Upper lobe of left lung (tissue), 6 donors: Measurements from ENCODE around the gene KCNJ18. TPM values are rescaled to one million over a fixed set of nuclear protein-coding genes. Genes with fewer than 3 reads are reported as not detected.
"Not testable (repeated sequence)": the region's sequence is repeated elsewhere in the genome, so short reads cannot be mapped to it uniquely, and the experiment has no call there.

Source experiments
- ATAC-seq, 2 donors: fragments of 200-7000 bp; cut with Tn5 transposase; one replicate each; pipeline ENCODE4 v1.9.1; 2022; ENCODE audit warnings: mild to moderate bottlenecking in 2 of 2, moderate library complexity in 2 of 2; ENCODE audit not compliant: low FRiP score in 2 of 2
- DNase-seq, 2 donors: peaks; one replicate each; pipeline ENCODE4 v3.0.0-alpha.2; 2019 to 2020
- H3K27ac ChIP-seq, 4 donors: fragments of 200-600 bp; sonication (generic); one replicate each; pipeline ENCODE4 v1.5.1; 2016 to 2019
- H3K27me3 ChIP-seq, 4 donors: fragments of 200-600 bp; sonication (generic); one replicate each; pipeline ENCODE4 v1.5.1; 2017 to 2019
- H3K36me3 ChIP-seq, 4 donors: fragments of 200-600 bp; sonication (generic); one replicate each; pipeline ENCODE4 v1.5.1; 2016 to 2019
- H3K4me1 ChIP-seq, 4 donors: fragments of 200-600 bp; sonication (generic); one replicate each; pipeline ENCODE4 v1.5.1; 2018 to 2019
- H3K4me3 ChIP-seq, 4 donors: fragments of 200-600 bp; sonication (generic); one replicate each; pipeline ENCODE4 v1.5.1; 2017 to 2019; ENCODE audit warnings: mild to moderate bottlenecking in 2 of 4, moderate library complexity in 1 of 4
- H3K9me3 ChIP-seq, 4 donors: fragments of 200-600 bp; sonication (generic); one replicate each; pipeline ENCODE4 v1.5.1; 2018 to 2019
- CTCF ChIP-seq, 6 experiments: fragments of 450-650 bp in 4 of 6; fragments of 200-600 bp in 2 of 6; sonication (generic) in 2 of 6; IDR thresholded peaks; one replicate each; pipeline ENCODE4 v1.5.1; 2016 to 2019; ENCODE audit warnings: antibody characterized with exemption in 6 of 6
- EP300 ChIP-seq, 4 donors: sonication (generic); formaldehyde crosslinking; IDR thresholded peaks; one replicate each; pipeline ENCODE4 v1.5.1; 2017; ENCODE audit warnings: antibody characterized with exemption in 4 of 4, control low read depth in 2 of 4
- POLR2A ChIP-seq, 4 donors: fragments of 450-650 bp; IDR thresholded peaks; one replicate each; pipeline ENCODE4 v1.5.1; 2016 to 2017; ENCODE audit warnings: antibody characterized with exemption in 4 of 4, mild to moderate bottlenecking in 2 of 4
- POLR2AphosphoS5 ChIP-seq, 2 donors: sonication (generic); formaldehyde crosslinking; IDR thresholded peaks; one replicate each; pipeline ENCODE4 v1.5.1; 2017; ENCODE audit warnings: antibody characterized with exemption in 2 of 2
- WGBS, 2 donors: methylation state at CpG; one replicate each; pipeline ENCODE4 v1.1.5; 2017 to 2018; 5-methylcytosine and 5-hydroxymethylcytosine counted together
- total RNA-seq, 6 donors: library from RNA; depleted of rRNA in 4 of 6; stranded (reverse); fragments of >200 nt in 4 of 6; gene quantifications; one replicate each; pipeline versions ENCODE4 v1.1.0 to v1.2.1, GENCODE V29; 2016 to 2021
- donor health status: DM: no; HTN: no; CAD: no; lungs with moderate emphysema.
- donor health status: DM: no; HTN: yes; CAD: no; lungs with severe emphysema.

Gene KCNJ18
- total RNA-seq, 6 donors from 2014 or later = not detected

GRCh38 chr17:21705021-21705601 is 12.8 kb downstream of the KCNJ18 start:
- H3K9me3 ChIP-seq = no peaks in the 10 kb centered on the region
- ATAC-seq (no peak), DNase-seq (no peak)
- no peaks in the 10 kb centered on the region for H3K4me1 ChIP-seq
- no peaks in the 10 kb centered on the region for H3K27me3 ChIP-seq
- WGBS, 2 donors = 74 to 75% methylated on average over 13 of the region's 13 CpGs
- no peak overlapping the region for H3K4me3 ChIP-seq
- no peaks in the 10 kb centered on the region for H3K36me3 ChIP-seq
- TF ChIP-seq POLR2AphosphoS5 (IDR thresholded peaks at IDR 0.05) (no peak), CTCF (IDR thresholded peaks at IDR 0.05) (no peak), EP300 (IDR thresholded peaks at IDR 0.05) (no peak), POLR2A (IDR thresholded peaks at IDR 0.05) (no peak)
- no peak overlapping the region for H3K27ac ChIP-seq

GRCh38 chr17:21705746-21706145 is 13.4 kb downstream of the KCNJ18 start:
- not testable (repeated sequence) for H3K4me3 ChIP-seq, H3K9me3 ChIP-seq, H3K27me3 ChIP-seq, H3K4me1 ChIP-seq, ATAC-seq, H3K27ac ChIP-seq, DNase-seq, H3K36me3 ChIP-seq
- WGBS, 2 donors = 58 to 81% methylated on average over 6 of the region's 6 CpGs

- not testable (repeated sequence) for H3K27me3 ChIP-seq, H3K36me3 ChIP-seq, H3K4me1 ChIP-seq, H3K9me3 ChIP-seq, H3K4me3 ChIP-seq, DNase-seq, ATAC-seq, H3K27ac ChIP-seq
- 72% methylated on average over 7 of the region's 7 CpGs; no CpG with 5 or more reads in 1 of the 2 donors for WGBS, 2 donors
Observed at GRCh38 chr17:21706546-21706945, 14.2 kb downstream of the KCNJ18 start.

- not testable (repeated sequence) for H3K27ac ChIP-seq, H3K4me1 ChIP-seq, H3K27me3 ChIP-seq, ATAC-seq, H3K4me3 ChIP-seq, H3K9me3 ChIP-seq, H3K36me3 ChIP-seq, DNase-seq
- WGBS, 2 donors = 69 to 88% methylated on average over 4 to 6 of the region's 7 CpGs
Observed at GRCh38 chr17:21707131-21707530, 14.8 kb downstream of the KCNJ18 start.

GRCh38 chr17:21707711-21708611 is 15.6 kb downstream of the KCNJ18 start:
- H3K4me3 ChIP-seq, DNase-seq, ATAC-seq, H3K36me3 ChIP-seq, H3K27me3 ChIP-seq, H3K27ac ChIP-seq, H3K9me3 ChIP-seq, H3K4me1 ChIP-seq: not testable (repeated sequence)
- 83 to 86% methylated on average over 8 to 14 of the region's 17 CpGs for WGBS, 2 donors

GRCh38 chr17:21708612-21709535 is 16.6 kb downstream of the KCNJ18 start:
- H3K27me3 ChIP-seq, H3K9me3 ChIP-seq, H3K27ac ChIP-seq, H3K4me3 ChIP-seq, H3K36me3 ChIP-seq, ATAC-seq, DNase-seq, H3K4me1 ChIP-seq: not testable (repeated sequence)
- WGBS, 2 donors = 69 to 71% methylated on average over 6 to 11 of the region's 15 CpGs

GRCh38 chr17:21709994-21710393 is 17.7 kb downstream of the KCNJ18 start:
- not testable (repeated sequence) for H3K27ac ChIP-seq, DNase-seq, H3K9me3 ChIP-seq, H3K4me3 ChIP-seq, H3K4me1 ChIP-seq, ATAC-seq, H3K36me3 ChIP-seq, H3K27me3 ChIP-seq
- 55% methylated on average over 7 of the region's 8 CpGs; no CpG with 5 or more reads in 1 of the 2 donors for WGBS, 2 donors

- ATAC-seq, H3K36me3 ChIP-seq, H3K27ac ChIP-seq, H3K4me1 ChIP-seq, H3K9me3 ChIP-seq, H3K27me3 ChIP-seq, DNase-seq, H3K4me3 ChIP-seq: not testable (repeated sequence)
- WGBS, 2 donors = 77 to 100% methylated on average over 1 to 3 of the region's 3 CpGs
Observed at GRCh38 chr17:21710486-21710885, 18.2 kb downstream of the KCNJ18 start.
